ENCODE measurements around the gene MLST8. TPM values are rescaled to one million over a fixed set of nuclear protein-coding genes. Genes with fewer than 3 reads are reported as not detected.

The MLST8 gene
- total and polyA plus RNA-seq, 2 of the 8 experiments (the other 6 are each of a cell fraction or from before 2014, with no cell fraction given), result 67.6 to 321 TPM

- Histone ChIP-seq H3K4me2 (ENCODE audit: insufficient read depth in 1 of 2, low read depth in 2 of 2, low read length in 2 of 2) (no peak overlapping the region), H4K91ac (replicated peaks; ENCODE audit: insufficient read length, low read length) (no peak overlapping the region), H3K23ac (ENCODE audit: insufficient read length) (no peak overlapping the region), H3K4me1 (replicated peaks in 1 of 4; ENCODE audit: control insufficient read depth in 3 of 4, insufficient read depth in 4 of 4, low read length in 3 of 4) (peaks cover 4 to 6% (median 5%) of the 10 kb centered on the region in 4 experiments; a peak in 6 of 7 replicates), H3K4ac (replicated peaks; ENCODE audit: insufficient read length, low read depth, low read length) (no peak overlapping the region), H4K5ac (ENCODE audit: insufficient read length, low read depth, low read length) (no peak overlapping the region), H3K27ac (ENCODE audit: low read depth, low read length) (no peak overlapping the region), H3K14ac (ENCODE audit: insufficient read length) (no peak overlapping the region), H3K9me3 (ENCODE audit: insufficient read depth in 2 of 2, low read depth in 1 of 2, low read length in 1 of 2) (no peaks in the 10 kb centered on the region), H2AFZ (ENCODE audit: low read length) (no peak overlapping the region), H3K36me3 (ENCODE audit: control insufficient read depth in 2 of 4, insufficient read depth in 4 of 4, low read length in 3 of 4) (peaks cover 27 to 61% (median 47%) of the 10 kb centered on the region in 4 experiments), H3K56ac (replicated peaks; ENCODE audit: insufficient read length, low read depth, low read length) (no peak overlapping the region), H2AK5ac (ENCODE audit: low read depth, low read length) (no peak overlapping the region), H4K8ac (ENCODE audit: extremely low read depth, insufficient read depth, low read length) (no peak overlapping the region), H3K27me3 (replicated peaks in 1 of 4; ENCODE audit: control insufficient read depth in 3 of 4, extremely low read depth in 1 of 4, insufficient read depth in 3 of 4, low read length in 3 of 4) (no peaks in the 10 kb centered on the region), H3K79me2 (ENCODE audit: control insufficient read depth in 1 of 2, insufficient read depth in 2 of 2, low read length in 2 of 2) (peaks cover 0 to 29% of the 10 kb centered on the region in 2 experiments; a peak in 2 of 4 replicates), H2BK120ac (replicated peaks; ENCODE audit: low read depth, low read length) (no peak overlapping the region), H2BK15ac (ENCODE audit: low read length) (no peak overlapping the region), H2BK5ac (ENCODE audit: low read depth, low read length) (no peak overlapping the region; the same call in 1 of the 2 replicates), H2BK12ac (ENCODE audit: low read depth, low read length) (no peak overlapping the region), H3K79me1 (ENCODE audit: low read depth, low read length) (peaks cover 8% of the 10 kb centered on the region; the same call in 1 of the 2 replicates), H4K20me1 (replicated peaks in 1 of 2; ENCODE audit: control insufficient read depth in 1 of 2, insufficient read depth in 2 of 2, low read length in 2 of 2) (peaks cover 15 to 18% of the 10 kb centered on the region in 2 experiments), H3K23me2 (ENCODE audit: low read depth, low read length) (peaks cover 5% of the 10 kb centered on the region; the same call in 1 of the 2 replicates), H3K18ac (ENCODE audit: extremely low read depth, low read length) (no peak overlapping the region), H2BK20ac (ENCODE audit: low read length) (no peak overlapping the region), H3K4me3 (ENCODE audit: extremely low read depth in 1 of 4, insufficient read depth in 2 of 4, low read depth in 3 of 4, low read length in 4 of 4) (no peak overlapping the region), H3K9ac (replicated peaks in 1 of 4; ENCODE audit: extremely low read depth in 1 of 4, low read depth in 3 of 4, low read length in 3 of 4) (no peak overlapping the region)
- ChIA-PET POLR2A (ENCODE audit: partially characterized antibody) (interaction anchor here (0.6 to 13.9 kb wide), 11 partner anchors 13 to 262 kb away, joined by 3 to 228 read pairs (median 9); partner anchors contain the start of genes DNASE1L2, E4F1, RNPS1 and TRAF7), CTCF (ENCODE audit: partially characterized antibody) (interaction anchor here (1.1 to 2.6 kb wide), 7 partner anchors 10 to 174 kb away, joined by 3 to 10 read pairs (median 4); no protein-coding TSS in a partner anchor)
- TF ChIP-seq POLR2AphosphoS5 (IDR thresholded peaks at IDR 0.05; ENCODE audit: low read depth, low read length), result peak; percentile 23
- no peak for TF ChIP-seq USF2 (IDR thresholded peaks at IDR 0.05; ENCODE audit: low read length)
- no peak for TF ChIP-seq RFX5 (IDR thresholded peaks at IDR 0.05; ENCODE audit: borderline replicate concordance, low read depth, low read length)
- 91% methylated on average over 10 of the region's 11 CpGs; no CpG with 5 or more reads in 1 of the 2 experiments for WGBS, 2 experiments (ENCODE audit: extremely low coverage in 1 of 2, insufficient coverage in 1 of 2, insufficient read length in 1 of 2, insufficient replicate concordance in 2 of 2, low coverage in 1 of 2, low lambda C conversion rate in 2 of 2, missing lambda C conversion rate in 1 of 2)
- FAIRE-seq, result no peak
- DNase-seq (ENCODE audit: low read depth in 1 of 2, low spot score in 2 of 2), result no peak
Observed at GRCh38 chr16:2253293-2253692, 48.0 kb downstream of the MLST8 start.

Measured in H1 (cell line).